ENCODE data around the gene PSMD2.
"Not testable (repeated sequence)": the region's sequence is repeated elsewhere in the genome, so short reads cannot be mapped to it uniquely, and the experiment has no call there.

PSMD2 gene

DNA sequence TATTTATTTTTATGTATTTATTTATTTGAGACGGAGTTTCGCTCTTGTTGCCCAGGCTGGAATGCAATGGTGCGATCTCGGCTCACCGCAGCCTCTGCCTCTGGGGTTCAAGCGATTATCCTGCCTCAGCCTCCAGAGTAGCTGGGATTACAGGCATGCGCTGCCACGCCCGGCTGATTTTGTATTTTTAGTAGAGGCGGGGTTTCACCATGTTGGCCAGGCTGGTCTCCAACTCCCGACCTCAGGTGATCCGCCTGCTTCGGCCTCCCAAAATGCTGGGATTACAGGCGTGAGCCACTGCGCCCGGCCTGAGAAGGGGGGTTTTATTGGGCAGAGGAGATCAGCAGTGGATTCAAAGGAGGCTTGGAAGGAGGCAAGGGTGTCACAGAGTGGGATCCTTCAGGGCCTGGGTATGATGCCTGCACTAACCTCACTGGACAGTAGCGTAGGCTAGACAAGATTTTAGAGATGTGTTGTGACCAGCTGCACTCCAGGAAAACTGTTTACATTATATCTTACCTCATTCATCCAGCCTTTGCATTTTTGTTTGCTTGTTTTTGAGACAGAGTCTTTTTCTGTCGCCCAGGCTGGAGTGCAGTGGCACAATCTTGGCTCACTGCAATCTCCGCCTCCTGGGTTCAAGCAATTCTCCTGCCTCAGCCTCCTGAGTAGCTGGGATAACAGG, 40.6 kb downstream of the PSMD2 start:
- not testable (repeated sequence) for DNase-seq (ENCODE audit: low read depth)

DNA sequence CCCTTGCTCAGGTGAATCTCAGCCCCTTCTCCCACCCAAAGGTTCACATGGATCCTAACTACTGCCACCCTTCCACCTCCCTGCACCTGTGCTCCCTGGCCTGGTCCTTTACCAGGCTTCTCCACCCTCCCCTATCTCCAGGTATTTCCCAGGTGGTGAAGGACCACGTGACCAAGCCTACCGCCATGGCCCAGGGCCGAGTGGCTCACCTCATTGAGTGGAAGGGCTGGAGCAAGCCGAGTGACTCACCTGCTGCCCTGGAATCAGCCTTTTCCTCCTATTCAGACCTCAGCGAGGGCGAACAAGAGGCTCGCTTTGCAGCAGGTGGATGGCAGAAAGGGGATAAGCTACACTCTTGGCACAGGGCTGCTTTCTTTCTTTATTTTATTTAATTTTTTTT, 42.9 kb downstream of the PSMD2 start:
- DNase-seq (ENCODE audit: low read depth), result no peak

- no peak for DNase-seq (ENCODE audit: low read depth)
Measured at GRCh38 chr3:184343200-184343876, 44.3 kb downstream of the PSMD2 start.

DNA sequence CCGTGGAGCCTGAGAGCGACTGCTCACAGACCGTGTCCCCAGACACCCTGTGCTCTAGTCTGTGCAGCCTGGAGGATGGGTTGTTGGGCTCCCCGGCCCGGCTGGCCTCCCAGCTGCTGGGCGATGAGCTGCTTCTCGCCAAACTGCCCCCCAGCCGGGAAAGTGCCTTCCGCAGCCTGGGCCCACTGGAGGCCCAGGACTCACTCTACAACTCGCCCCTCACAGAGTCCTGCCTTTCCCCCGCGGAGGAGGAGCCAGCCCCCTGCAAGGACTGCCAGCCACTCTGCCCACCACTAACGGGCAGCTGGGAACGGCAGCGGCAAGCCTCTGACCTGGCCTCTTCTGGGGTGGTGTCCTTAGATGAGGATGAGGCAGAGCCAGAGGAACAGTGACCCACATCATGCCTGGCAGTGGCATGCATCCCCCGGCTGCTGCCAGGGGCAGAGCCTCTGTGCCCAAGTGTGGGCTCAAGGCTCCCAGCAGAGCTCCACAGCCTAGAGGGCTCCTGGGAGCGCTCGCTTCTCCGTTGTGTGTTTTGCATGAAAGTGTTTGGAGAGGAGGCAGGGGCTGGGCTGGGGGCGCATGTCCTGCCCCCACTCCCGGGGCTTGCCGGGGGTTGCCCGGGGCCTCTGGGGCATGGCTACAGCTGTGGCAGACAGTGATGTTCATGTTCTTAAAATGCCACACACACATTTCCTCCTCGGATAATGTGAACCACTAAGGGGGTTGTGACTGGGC, 45.7 kb downstream of the PSMD2 start:
- no peak for DNase-seq (ENCODE audit: low read depth)

DNA sequence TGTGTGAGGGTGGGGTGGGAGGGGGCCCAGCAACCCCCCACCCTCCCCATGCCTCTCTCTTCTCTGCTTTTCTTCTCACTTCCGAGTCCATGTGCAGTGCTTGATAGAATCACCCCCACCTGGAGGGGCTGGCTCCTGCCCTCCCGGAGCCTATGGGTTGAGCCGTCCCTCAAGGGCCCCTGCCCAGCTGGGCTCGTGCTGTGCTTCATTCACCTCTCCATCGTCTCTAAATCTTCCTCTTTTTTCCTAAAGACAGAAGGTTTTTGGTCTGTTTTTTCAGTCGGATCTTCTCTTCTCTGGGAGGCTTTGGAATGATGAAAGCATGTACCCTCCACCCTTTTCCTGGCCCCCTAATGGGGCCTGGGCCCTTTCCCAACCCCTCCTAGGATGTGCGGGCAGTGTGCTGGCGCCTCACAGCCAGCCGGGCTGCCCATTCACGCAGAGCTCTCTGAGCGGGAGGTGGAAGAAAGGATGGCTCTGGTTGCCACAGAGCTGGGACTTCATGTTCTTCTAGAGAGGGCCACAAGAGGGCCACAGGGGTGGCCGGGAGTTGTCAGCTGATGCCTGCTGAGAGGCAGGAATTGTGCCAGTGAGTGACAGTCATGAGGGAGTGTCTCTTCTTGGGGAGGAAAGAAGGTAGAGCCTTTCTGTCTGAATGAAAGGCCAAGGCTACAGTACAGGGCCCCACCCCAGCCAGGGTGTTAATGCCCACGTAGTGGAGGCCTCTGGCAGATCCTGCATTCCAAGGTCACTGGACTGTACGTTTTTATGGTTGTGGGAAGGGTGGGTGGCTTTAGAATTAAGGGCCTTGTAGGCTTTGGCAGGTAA, 46.5 kb downstream of the PSMD2 start:
- no peak for DNase-seq (ENCODE audit: low read depth)

GRCh38 chr3:184346480-184347190, 47.6 kb downstream of the PSMD2 start:
- DNase-seq (ENCODE audit: low read depth), result no peak

- no peak for DNase-seq (ENCODE audit: low read depth)
Measured at GRCh38 chr3:184347321-184348056, 48.4 kb downstream of the PSMD2 start.

- DNase-seq (ENCODE audit: low read depth), result no peak
Measured at GRCh38 chr3:184348057-184348382, 49.0 kb downstream of the PSMD2 start.

GRCh38 chr3:184349563-184350470, 50.8 kb downstream of the PSMD2 start:
- no peak for DNase-seq (ENCODE audit: low read depth)

- no peak for DNase-seq (ENCODE audit: low read depth)
Measured at GRCh38 chr3:184350618-184351017, 51.6 kb downstream of the PSMD2 start.

- DNase-seq (ENCODE audit: low read depth), result no peak
Measured at GRCh38 chr3:184351511-184352148, 52.6 kb downstream of the PSMD2 start.

GRCh38 chr3:184352149-184352785, 53.2 kb downstream of the PSMD2 start:
- DNase-seq (ENCODE audit: low read depth), result no peak

DNA sequence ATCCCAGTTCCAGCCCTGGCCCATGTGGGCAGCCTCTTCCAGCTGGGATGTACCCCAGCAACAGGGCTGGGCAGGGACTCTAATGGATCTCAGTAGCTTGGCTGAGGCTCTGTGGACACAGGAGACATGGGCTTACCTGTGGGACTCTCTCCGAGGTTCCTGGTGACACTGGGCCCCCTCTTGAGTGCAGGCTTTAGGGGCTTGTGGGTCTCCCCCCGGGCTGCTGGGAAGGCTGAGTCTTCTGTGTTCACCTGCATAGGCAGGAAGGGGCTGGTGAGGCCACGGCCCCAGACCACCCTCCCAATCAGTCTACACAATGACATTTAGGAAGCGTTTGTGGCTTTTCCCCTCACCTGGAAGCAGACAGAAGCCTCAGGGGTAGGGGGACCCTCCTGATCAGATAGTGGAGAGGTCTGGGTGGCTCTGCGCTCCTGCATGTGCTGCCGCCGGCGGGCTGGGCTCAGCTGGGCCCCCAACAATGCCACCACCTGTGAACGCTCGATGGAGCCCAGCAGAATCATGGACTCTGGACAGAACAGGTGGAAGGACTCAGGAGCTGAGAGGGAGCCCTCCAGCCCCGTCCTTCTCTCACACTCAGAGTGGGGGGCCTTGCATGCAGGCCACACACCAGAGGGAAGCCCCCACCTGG, 54.0 kb downstream of the PSMD2 start:
- no peak for DNase-seq (ENCODE audit: low read depth)

DNA sequence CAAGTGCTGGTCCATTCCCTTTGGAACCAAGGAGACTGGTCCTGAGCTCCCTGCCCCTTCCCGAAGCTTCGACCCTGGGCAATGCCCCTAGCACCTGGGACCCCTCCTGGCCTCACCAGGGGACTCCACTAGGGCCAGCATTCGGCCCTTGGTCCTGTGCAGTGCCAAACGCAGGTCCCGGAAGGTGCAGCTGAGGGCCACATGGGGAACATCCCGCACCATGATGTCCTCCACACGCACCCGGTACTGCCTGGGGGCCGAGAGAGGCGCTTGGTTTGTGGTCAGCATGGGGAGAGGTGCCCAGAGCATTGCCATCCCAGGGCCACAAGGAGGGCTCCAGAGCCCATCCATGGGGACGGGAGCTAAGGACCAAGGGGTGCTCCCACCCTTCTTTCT, 54.5 kb downstream of the PSMD2 start:
- DNase-seq (ENCODE audit: low read depth), result no peak

DNA sequence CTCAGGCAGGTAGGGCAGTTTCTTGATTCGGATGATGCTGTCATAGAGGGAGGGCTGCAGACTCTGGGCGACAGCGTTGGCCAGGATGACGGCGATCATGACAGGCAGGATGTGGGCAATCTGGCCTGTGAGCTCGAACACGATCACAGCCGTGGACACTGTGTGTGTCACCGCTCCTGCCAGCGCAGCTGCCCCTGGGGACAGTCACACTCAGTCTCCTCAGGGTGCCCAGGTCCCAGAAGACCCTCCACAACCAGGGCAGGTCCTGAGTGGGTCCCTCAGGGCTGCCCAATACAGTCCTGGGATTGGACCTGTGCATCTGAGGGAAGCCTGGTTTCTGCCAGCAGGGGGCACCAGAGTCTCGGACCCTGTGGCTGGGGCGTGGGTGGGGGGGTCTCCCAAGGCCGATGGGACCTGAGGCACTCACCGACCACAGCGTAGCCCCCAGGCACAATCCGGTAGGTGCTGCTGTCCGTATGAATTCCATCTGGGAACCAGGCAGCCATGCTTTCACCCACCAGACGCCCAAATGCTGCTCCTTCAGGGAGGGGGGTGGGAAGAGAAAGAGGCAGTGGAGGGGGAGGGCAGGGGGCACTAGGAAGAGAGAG, 55.2 kb downstream of the PSMD2 start:
- DNase-seq (ENCODE audit: low read depth), result peak; percentile 45

- DNase-seq (ENCODE audit: low read depth), result no peak
Measured at GRCh38 chr3:184354754-184355153, 55.7 kb downstream of the PSMD2 start.

- no peak for DNase-seq (ENCODE audit: low read depth)
Measured at GRCh38 chr3:184355261-184356040, 56.4 kb downstream of the PSMD2 start.

Measured in stimulated activated CD8-positive, alpha-beta memory T cell treated with anti-CD3 and anti-CD28 coated beads, Interleukin-7, amount 100 ng/mL, for 24 hours (primary cell).